ENCODE measurements around the gene TNFRSF19.
A peak's percentile ranks its signal among the peaks of the same experiment; 100 is the strongest.
"Not testable (repeated sequence)": the region's sequence is repeated elsewhere in the genome, so short reads cannot be mapped to it uniquely, and the experiment has no call there.

Gene TNFRSF19

GRCh38 chr13:23571431-23571830, 1.2 kb downstream of the TNFRSF19 start:
- no peak for DNase-seq

GRCh38 chr13:23572836-23573235, 2.6 kb downstream of the TNFRSF19 start:
- DNase-seq, result no peak

GRCh38 chr13:23574421-23575145, 4.4 kb downstream of the TNFRSF19 start:
- DNase-seq, result no peak

DNA sequence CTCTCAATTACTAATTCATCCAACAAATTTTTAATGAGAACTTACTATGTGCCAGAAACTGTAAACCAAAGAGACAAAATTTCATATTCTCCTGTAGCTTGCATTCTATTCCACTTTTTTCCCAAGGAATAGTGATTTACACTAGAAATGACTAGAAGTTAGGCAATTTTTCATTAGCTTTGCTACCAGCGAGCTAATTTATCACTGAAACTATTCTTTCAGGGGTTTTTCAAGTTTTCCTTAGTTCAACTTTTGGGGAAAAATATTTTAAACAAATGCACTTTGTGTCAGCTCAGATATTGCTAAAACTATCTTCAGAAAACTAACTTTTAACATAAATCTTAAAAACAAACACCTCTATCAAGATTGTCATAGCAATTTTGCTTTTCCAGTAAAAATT, 5.4 kb downstream of the TNFRSF19 start:
- DNase-seq, result no peak

- DNase-seq, result peak; percentile 53
These were observed 8.3 kb downstream of the TNFRSF19 start for GRCh38 chr13:23578411-23579071.

DNA sequence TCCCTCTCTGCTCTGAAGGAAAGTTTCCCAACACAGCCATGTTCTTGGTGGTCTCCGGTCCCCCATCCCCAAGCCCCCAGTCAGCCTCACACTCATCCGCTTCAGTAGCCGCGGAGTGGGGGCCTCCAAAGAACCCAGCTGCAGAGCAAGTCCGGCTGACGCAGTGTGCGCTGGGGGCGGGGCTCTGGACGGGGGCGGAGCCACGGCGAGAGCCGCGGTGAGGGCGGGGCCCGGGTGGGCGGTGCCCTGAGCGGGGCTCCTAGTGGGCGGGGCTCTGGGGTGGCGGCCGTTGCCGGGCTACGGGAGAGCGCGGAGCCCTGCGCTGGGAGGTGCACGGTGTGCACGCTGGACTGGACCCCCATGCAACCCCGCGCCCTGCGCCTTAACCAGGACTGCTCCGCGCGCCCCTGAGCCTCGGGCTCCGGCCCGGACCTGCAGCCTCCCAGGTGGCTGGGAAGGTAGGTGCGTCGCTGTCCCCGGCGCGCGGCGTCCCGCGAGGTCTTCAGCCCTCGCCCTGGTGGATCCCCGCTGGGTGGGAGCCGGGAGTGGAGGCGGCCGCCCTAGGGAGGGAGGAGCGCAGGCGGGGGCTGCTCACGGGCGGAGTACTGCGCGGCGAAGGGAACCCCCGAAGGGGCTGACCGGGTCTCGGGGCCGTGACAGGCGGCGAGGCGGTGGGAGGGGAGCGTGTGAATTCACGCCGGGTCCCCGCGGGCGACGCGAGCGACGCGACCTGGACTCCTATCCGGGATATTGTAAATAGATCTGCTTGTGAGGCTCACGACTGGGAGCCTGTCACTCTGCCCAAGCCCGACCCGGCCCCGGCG, 9.1 kb downstream of the TNFRSF19 start:
- peak; percentile 86 for DNase-seq

- no peak for DNase-seq
These were observed 9.9 kb downstream of the TNFRSF19 start for GRCh38 chr13:23579896-23580683.

DNA sequence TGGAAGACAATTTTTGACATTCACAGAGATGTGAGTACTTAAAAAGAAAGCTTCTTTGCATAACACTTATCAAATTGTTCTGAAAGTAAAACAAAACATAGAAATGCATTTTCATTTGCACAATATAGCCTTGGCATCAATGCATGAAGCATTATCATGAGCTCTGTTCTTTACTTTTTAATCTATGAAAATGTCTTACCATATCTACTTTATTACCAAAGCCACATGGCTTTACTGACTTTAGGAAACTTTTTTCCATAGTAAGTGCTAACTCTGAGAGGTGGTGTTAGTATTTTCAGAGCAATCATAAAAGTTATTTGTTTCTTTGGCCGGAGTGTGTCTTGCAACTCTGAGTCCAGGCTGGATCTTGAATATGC, 10.5 kb downstream of the TNFRSF19 start:
- DNase-seq, result no peak

GRCh38 chr13:23583491-23583890, 13.3 kb downstream of the TNFRSF19 start:
- DNase-seq, result no peak

DNA sequence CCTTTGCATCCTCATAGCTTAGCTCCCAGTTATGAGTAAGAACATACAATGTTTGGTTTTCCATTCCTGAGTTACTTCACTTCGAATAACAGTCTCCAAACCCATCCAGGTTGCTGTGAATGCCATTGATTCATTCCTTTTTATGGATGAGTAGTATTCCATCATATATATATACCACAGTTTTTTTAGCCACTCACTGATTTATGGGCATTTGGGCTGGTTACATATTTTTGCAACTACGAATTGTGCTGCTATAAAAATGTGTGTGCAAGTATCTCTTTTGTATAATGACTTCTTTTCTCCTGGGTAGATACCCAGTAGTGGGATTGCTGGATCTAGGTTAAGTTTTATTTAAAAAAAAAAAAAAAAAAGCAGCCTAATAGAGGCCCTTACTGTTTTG, 14.1 kb downstream of the TNFRSF19 start:
- DNase-seq, result no peak

DNA sequence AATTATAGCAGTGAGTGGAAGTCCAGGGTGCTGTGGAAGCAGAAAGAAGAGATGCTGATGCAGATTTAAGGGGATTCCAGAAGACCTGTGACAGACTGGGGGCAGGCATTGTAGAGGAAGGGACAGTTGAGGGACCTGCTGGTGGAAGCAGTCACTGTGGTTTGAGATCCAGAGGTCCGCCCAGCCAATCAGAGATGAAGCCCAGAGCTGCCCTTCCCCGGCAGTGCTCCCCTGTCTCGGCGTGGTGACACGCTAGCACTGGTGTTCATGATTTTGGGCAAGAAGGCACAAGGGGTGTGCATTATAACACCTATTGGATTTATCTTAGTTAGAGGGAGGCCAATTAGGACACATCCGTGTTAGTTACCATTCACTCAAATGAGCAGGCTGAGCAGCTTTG, 16.1 kb downstream of the TNFRSF19 start:
- no peak for DNase-seq

DNA sequence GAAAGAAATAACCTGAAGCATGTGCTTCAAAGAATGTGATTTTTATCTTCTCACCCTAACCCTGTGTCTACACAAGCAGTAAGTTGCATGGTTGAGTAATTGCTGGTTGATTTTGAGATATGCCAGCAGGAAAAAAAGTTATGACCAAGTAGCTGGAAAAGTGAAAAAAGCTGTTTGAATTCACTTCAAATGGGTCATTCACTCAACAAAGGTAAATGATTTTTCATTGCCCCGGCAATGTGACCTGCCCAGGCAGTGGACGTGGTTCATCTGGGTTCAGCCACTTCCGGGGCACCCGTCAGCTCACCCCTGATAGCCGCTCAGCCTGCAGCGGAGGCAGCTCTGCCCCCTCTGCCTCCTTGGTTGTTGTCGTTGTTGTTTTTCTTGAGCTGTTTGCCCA, 18.5 kb downstream of the TNFRSF19 start:
- no peak for DNase-seq

DNA sequence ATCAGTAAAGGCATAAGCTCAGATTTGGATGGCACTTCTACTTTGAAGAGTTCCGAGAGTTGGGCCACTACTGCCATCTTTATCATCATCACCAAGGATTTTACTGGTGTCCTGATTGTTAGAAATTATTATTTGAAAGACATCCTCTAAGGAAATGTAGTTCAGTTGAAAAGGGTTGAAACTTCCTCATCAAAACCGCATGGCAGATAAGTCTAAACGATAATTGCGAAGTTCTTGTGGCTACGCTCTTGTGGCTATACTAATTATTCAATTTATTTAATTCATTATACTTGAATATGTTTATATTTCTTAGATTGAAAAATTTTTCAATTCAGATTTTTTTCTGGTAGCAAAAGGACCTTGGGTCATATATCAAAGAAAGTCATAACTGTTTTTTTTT, 22.4 kb downstream of the TNFRSF19 start:
- no peak for DNase-seq

DNA sequence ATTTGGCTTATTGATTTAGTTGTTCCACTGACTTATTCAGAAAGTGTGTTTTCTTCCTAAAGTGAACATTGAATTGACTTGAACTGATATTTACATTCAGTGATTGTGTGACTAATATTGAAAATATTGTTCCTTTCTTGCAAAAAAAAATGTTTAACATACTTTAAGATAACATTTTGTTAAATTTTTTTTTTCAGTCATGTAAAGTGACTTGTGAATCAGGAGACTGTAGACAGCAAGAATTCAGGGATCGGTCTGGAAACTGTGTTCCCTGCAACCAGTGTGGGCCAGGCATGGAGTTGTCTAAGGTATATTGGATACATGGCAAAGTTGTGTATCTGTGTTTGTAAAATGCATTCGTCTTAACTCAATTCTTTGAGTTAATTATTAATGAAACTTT, 22.9 kb downstream of the TNFRSF19 start:
- no peak for DNase-seq

- not testable (repeated sequence) for DNase-seq
These were observed 24.1 kb downstream of the TNFRSF19 start for GRCh38 chr13:23594290-23594689.

GRCh38 chr13:23598369-23598768, 28.2 kb downstream of the TNFRSF19 start:
- no peak for DNase-seq

GRCh38 chr13:23599083-23599925, 29.1 kb downstream of the TNFRSF19 start:
- DNase-seq, result no peak

DNA sequence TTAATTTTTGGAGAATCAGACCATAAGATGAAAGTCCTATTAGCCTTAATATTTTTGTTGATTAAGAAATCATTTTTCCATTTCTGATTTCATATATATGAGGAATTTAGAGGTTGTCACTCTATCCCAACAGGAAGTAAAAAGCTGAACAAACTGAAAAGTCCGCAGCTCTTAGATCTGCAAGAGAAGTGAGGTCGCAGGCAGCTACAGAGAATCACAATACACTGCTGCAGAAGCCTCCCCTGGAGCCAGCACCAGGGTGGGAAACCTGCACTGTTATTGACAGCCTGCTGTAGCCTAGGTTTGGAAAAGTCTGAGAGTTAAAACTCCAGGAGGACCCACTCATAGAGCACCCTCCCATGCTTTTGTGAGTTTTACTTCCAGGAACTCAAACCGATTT, 29.9 kb downstream of the TNFRSF19 start:
- DNase-seq, result no peak

- no peak for DNase-seq
These were observed 30.3 kb downstream of the TNFRSF19 start for GRCh38 chr13:23600534-23600933.

- no peak for DNase-seq
These were observed 35.6 kb downstream of the TNFRSF19 start for GRCh38 chr13:23605831-23606230.

DNA sequence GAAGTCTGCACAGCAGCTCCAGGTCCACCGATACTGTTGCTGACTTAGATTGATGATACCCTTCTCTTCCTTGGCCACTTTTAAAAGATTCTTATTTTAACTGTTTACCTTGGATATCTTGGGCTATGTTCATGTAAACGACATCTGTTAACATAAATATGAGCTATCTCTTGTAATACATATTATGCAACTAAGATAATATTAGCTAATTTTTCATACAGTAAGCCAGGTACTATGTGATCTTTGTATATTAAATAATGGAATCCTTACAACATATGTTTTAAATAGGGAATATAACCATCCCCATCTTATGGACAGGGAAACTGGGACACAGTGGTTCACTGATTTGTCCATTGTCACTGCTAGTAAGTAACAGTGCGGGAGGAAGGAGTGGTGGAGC, 37.9 kb downstream of the TNFRSF19 start:
- no peak for DNase-seq

All from CD4-positive, alpha-beta T cell treated with Interleukin-4 for 4 hours (primary cell).